Lower leg skin (tissue), 4 donors: Measurements from ENCODE around the gene MTHFD2. TPM values are rescaled to one million over a fixed set of nuclear protein-coding genes. Genes with fewer than 3 reads are reported as not detected.

Source experiments
- DNase-seq, 2 donors: peaks; one replicate each; pipeline ENCODE4 v3.0.0-alpha.2; 2019; ENCODE audit warnings: low spot score in 2 of 2
- H3K4me3 ChIP-seq: fragments of 200-600 bp; sonication (generic); 2 replicates; pipeline ENCODE4 v1.5.1; 2017; ENCODE audit warnings: mild to moderate bottlenecking, low read depth; ENCODE audit not compliant: poor library complexity, severe bottlenecking
- POLR2A ChIP-seq, 2 donors: fragments of 450-650 bp; IDR thresholded peaks; one replicate each; pipeline ENCODE4 v1.6.1; 2016 to 2017; ENCODE audit warnings: antibody characterized with exemption in 2 of 2, mild to moderate bottlenecking in 1 of 2, moderate library complexity in 1 of 2
- WGBS, 2 donors: methylation state at CpG; one replicate each; pipeline ENCODE4 v1.1.5; 2018; 5-methylcytosine and 5-hydroxymethylcytosine counted together
- intact Hi-C: fragments of 100-400 bp; cut with DNase I; formaldehyde crosslinking; loops from one replicate; pipeline ENCODE4 v1.15.0; 2023; ENCODE audit warnings: low total_unique reads
- total RNA-seq, 4 donors: library from RNA; depleted of rRNA; stranded (reverse); fragments of >200 nt; gene quantifications; one replicate each; pipeline ENCODE4 v1.1.0, GENCODE V29; 2016
- TF ChIP-seq, protein P1 (sequence below), 3 donors: fragments of 450-650 bp; IDR thresholded peaks; one replicate each; pipeline ENCODE4 v1.5.1; 2016; ENCODE audit warnings: antibody characterized with exemption in 3 of 3, mild to moderate bottlenecking in 3 of 3, moderate library complexity in 2 of 3

Gene MTHFD2
- total RNA-seq, 4 donors from 2014 or later: 12.5 to 31.8 (median 17.5) TPM

DNA sequence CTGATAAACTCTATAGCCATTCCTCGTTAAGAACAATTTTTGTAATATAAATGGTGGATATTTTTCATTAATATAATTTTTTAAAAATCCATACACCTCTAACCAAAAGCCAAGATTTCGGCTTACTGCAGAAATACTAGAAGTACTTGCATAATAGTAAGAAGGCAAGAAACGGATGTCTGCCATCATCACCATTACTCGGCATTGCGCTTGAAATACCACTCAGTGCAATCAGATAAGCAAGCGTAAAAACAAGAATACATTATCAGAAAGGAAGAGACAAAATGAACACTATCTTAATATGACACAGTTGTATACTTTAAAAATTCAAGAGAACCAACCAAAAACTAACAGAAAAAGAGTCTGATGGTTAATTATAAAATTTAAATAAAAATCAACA lies 35.5 kb upstream of the MTHFD2 start:
- intact Hi-C loops: no loop called here
- no peak overlapping the region for H3K4me3 ChIP-seq
- TF ChIP-seq, protein P1, sequence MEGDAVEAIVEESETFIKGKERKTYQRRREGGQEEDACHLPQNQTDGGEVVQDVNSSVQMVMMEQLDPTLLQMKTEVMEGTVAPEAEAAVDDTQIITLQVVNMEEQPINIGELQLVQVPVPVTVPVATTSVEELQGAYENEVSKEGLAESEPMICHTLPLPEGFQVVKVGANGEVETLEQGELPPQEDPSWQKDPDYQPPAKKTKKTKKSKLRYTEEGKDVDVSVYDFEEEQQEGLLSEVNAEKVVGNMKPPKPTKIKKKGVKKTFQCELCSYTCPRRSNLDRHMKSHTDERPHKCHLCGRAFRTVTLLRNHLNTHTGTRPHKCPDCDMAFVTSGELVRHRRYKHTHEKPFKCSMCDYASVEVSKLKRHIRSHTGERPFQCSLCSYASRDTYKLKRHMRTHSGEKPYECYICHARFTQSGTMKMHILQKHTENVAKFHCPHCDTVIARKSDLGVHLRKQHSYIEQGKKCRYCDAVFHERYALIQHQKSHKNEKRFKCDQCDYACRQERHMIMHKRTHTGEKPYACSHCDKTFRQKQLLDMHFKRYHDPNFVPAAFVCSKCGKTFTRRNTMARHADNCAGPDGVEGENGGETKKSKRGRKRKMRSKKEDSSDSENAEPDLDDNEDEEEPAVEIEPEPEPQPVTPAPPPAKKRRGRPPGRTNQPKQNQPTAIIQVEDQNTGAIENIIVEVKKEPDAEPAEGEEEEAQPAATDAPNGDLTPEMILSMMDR (IDR thresholded peaks at IDR 0.05): no peak
- TF ChIP-seq POLR2A (IDR thresholded peaks at IDR 0.05): no peak
- DNase-seq: no peak
- whole genome bisulfite sequencing, 2 donors: 88 to 94% methylated on average over 6 of the region's 6 CpGs

- WGBS, 2 donors: 96 to 100% methylated on average over 1 of the region's 1 CpG
- DNase-seq: no peak
- intact Hi-C loops: no loop called here
- TF ChIP-seq POLR2A (IDR thresholded peaks at IDR 0.05): no peak
- TF ChIP-seq, protein P1 (IDR thresholded peaks at IDR 0.05): no peak
- H3K4me3 ChIP-seq: no peak overlapping the region
Observed at GRCh38 chr2:74164761-74165160, 33.7 kb upstream of the MTHFD2 start.

DNA sequence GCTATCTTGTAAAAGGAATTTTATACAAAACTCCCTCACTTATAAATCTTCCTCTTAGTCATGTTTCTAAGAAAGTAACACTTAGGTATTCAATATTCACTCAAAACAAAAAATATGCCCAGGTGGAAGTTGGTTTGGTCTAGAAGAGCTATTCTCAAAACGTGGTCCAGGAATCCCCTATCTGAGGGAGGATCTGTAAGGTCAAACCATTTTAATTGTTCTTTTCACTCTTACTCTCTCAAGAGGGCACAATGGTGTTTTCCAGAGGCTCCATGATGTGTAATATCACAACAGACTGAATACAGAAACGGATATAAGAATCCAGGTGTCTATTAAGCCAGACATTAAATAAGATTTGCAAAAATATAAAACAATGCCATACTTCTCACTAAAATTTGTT lies 29.7 kb upstream of the MTHFD2 start:
- intact Hi-C loops: no loop called here
- no peak for DNase-seq
- TF ChIP-seq POLR2A (IDR thresholded peaks at IDR 0.05): no peak
- TF ChIP-seq, protein P1 (IDR thresholded peaks at IDR 0.05): no peak
- 73 to 80% methylated on average over 2 of the region's 2 CpGs for WGBS, 2 donors
- no peak overlapping the region for H3K4me3 ChIP-seq

GRCh38 chr2:74174909-74175308 lies 23.5 kb upstream of the MTHFD2 start:
- DNase-seq: no peak
- WGBS, 2 donors: 70 to 88% methylated on average over 1 of the region's 1 CpG
- intact Hi-C loops: no loop called here
- H3K4me3 ChIP-seq: no peak overlapping the region
- TF ChIP-seq POLR2A (IDR thresholded peaks at IDR 0.05): no peak
- TF ChIP-seq, protein P1 (IDR thresholded peaks at IDR 0.05): no peak

- peak overlapping the region; percentile 81 for H3K4me3 ChIP-seq
- TF ChIP-seq POLR2A (IDR thresholded peaks at IDR 0.05): no peak
- TF ChIP-seq, protein P1 (IDR thresholded peaks at IDR 0.05): no peak
- intact Hi-C loops: no loop called here
- DNase-seq: no peak
Observed at GRCh38 chr2:74177696-74178095, 20.7 kb upstream of the MTHFD2 start.
